ENCODE measurements around the gene EPN1.

EPN1 gene

DNA sequence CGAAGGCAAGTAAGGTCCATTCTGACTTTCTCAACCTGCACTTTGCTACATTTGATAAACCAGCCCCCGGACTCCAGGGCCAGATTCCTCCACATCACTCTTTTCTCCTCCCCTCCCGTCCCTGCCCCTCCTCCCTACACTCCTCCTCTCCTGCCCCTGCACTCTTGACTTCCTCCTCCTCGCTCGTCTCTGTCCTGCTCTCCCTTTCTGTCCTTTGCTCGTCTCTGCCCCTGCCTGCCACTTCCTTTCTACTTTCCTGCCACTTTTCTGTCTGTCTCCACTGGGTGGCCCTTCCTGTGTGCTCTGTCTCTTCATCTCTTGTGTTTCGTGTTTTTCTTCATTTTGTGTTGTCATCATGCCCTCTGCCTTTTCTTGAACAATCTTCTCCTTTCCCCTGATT, 13.2 kb upstream of the EPN1 start:
- no peak for DNase-seq

- DNase-seq: no peak
These were observed 11.0 kb upstream of the EPN1 start for GRCh38 chr19:55663846-55664536.

DNA sequence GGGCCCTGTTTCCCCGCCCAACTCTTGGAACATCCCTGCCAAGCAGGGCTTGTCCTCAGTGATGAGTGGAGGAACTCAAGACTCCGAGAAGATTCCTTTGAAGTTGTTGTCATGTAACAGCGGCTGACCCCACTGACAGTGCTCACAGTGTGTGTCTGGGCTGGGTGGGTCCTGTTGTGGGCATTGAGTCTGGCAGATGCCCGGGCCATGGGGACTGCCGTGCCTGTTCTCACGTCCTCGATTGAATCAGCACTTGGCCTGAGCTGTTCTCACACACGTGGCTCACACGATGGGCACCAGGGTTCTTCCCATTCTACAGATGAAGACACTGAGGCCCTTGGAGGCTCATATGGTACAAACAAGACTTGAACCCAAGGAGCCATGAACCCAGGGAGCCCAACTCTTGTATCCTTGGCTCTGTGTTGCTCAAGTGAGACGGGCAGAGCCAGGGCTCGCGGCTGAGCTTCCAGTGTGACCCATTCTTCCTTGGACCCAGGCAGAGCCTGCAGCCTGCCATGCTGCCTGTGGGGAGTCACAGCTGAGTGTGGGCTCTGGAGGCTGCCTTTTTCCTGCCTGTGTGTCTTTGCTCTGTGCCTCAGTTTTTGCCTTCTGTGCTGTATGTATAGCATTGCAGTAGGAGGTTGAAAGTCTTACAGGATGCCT, 8.6 kb upstream of the EPN1 start:
- DNase-seq: no peak

- no peak for DNase-seq
These were observed 8.0 kb upstream of the EPN1 start for GRCh38 chr19:55667006-55667381.

- DNase-seq: no peak
These were observed 7.5 kb upstream of the EPN1 start for GRCh38 chr19:55667511-55667910.

DNA sequence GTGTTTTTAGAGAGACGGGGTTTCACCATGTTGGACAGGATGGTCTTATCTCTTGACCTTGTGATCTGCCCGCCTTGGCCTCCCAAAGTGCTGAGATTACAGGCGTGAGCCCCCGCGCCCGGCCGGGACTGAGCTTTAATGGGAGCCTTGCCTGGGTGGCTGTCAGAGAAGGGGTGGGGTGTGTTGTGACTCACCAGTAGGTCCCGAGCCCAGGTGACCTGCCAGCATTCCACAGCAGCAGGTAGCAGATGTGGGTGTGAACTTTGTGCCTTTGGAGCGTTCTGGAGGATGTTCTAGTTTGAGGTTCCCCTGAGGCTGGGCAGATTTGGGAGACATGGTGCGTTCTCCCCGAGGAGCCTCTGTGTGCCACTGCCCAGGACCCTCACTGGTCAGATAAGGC, 7.1 kb upstream of the EPN1 start:
- DNase-seq: no peak

- no peak for DNase-seq
These were observed 6.2 kb upstream of the EPN1 start for GRCh38 chr19:55668603-55669348.

- DNase-seq: no peak
These were observed 5.4 kb upstream of the EPN1 start for GRCh38 chr19:55669418-55670279.

DNA sequence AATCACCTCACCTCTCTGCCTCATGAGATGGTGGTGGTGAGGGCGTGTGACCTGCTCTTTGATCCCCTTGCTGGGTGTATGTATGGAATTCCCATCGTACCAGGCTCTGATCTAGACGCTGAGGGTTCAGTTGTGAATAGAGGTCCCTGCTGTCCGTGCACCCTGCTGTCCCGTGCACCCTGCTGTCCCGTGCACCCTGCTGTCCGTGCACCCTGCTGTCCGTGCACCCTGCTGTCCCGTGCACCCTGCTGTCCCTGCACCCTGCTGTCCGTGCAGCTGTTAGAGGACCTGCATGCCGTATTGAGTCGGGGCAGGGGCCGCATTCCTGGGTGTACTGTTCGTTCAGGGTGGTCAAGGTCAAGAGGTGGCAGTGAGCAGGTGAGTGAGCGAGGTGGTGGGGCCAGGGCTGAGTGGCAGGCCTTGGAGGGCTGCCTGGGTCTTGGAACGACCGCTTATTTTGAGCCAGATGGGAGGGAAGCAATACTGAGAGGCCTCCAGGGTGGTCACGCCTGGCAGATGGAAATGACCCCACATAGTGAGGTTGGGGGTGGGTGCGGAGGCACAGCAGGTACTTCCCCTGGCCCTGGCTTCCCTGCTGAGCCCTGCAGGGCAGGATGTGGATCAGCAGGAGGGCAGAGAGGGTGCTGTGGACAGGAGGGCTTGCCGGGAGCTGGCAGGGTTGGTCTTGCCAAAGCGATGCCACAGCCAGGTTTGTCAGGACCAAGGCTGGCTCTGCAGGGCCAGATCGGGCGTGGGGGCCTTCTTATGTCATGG, 4.6 kb upstream of the EPN1 start:
- no peak for DNase-seq

GRCh38 chr19:55671054-55671378, 4.0 kb upstream of the EPN1 start:
- DNase-seq: no peak

DNA sequence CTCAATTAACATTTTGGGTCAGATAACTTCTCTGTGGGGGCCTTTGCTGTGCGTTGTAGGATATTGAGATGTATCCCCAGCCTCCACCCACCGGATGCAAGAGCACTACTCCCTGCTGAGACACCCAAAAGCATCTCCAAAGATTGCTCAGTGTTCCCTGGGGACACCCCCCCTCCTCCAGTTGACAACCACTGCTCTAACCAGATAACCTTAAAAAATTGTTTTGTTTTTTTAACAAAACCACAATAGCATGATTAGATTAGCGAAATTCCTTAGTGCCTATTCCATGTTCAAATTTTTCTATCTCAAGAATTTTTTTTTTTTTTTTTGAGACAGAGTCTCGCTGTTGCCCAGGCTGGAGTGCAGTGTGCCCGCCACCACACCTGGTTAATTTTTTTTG, 2.6 kb upstream of the EPN1 start:
- no peak for DNase-seq

DNA sequence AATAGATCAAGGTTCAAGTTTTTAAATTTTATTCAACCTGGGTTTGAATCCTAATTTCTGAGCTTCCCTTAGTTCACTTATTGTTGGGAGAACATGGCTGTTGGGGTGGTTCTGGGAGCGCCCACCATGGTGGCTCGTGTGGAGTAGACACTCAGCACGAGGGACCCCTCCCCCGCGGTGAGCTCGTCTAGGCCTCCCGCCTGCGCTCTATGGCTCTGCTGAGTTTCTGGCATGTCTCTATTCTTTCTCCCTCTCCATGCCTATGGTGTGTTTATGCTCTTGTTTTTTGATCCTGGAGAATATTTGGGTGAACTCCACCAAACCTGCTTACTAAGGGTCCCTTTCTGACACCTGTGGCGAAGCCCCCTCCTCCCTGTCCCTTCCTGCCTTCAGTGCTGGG, 1.6 kb upstream of the EPN1 start:
- no peak for DNase-seq

DNA sequence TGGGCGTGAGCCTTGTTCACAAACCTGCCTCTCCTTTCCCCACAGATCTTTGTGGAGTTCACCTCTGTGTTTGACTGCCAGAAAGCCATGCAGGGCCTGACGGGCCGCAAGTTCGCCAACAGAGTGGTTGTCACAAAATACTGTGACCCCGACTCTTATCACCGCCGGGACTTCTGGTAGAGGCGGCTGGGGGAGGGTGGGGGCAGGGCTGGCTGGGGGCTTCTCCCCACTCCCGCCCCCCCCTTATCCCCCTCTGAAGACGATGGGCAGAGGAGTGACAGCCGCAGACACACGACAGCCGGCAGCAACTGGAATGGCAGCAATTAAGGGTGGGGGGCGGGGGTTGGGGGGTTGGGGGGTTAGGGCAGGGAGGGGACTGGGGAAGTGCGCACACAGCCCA, 1.1 kb upstream of the EPN1 start:
- no peak for DNase-seq

GRCh38 chr19:55674459-55674840, 576 bp upstream of the EPN1 start:
- no peak for DNase-seq

DNA sequence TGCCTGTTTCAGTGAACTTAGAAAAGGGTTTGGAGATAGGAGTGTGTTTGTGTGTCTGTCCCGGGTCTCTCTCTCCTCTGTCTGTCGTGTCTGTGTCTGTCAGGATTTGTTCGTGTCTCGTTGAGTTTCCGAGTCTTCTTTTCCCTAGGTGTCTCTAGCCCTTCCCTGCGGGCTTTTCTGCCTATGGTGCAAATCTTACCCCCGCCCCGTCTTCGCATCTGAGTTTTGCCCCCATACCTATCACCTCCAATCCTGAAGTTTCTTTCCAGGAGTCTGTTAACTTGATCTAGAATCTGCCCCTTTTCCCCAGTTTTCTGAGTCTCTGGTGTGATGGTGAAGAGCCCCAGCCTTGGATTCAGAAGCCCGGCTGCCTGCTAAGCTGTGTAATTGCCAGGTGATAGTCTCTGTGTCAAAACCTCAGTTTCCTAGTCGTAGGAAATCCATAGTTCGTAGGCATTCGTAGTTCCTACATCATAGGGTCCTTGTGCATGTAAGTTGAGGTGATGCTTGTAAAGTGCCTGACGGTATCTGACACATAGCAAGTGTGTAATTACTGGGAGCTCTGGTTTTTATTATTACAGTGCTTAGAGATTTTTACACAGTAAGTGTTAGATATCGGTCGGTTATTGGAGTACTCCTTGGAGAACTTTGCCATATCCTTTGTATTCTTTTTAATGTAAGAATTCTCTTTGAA, 782 bp downstream of the EPN1 start:
- DNase-seq: no peak

GRCh38 chr19:55676383-55676782, 1.4 kb downstream of the EPN1 start:
- no peak for DNase-seq

GRCh38 chr19:55676889-55677505, 2.0 kb downstream of the EPN1 start:
- DNase-seq: no peak

GRCh38 chr19:55677572-55678028, 2.6 kb downstream of the EPN1 start:
- no peak for DNase-seq

DNA sequence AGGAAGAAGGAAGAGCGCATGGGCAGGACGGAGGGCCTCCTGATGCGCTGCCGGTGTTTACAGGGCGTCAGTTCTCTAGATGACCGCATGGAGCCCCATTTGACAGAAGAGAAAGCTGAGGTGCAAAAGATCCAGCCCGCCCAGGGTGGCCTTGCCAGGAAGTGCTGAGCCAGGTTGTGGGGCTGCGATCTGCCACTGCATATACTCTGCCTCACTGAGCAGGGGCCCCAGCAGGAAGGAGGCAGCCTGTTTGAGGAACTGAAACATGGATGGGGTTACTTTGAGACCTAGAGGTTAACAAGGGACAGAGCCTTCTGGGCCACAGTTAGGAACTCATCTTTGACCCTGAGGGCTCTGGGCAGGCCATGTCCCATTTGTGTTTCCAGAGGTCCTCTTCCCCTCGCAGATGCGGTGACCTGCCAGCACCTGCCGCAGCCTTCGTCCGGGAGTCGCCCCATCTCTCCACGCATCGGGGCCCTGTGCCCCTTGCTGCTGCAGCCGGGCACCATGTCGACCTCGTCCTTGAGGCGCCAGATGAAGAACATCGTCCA, 3.2 kb downstream of the EPN1 start:
- DNase-seq: no peak

GRCh38 chr19:55679343-55680257, 4.6 kb downstream of the EPN1 start:
- DNase-seq: no peak

Measured in right hindlimb (tissue), 1 donor.